ENCODE measurements around the gene SGTA.

Gene SGTA

GRCh38 chr19:2762783-2763496, 20.1 kb downstream of the SGTA start:
- no peak for DNase-seq (ENCODE audit: low read depth, low spot score)
- CTCF ChIA-PET: interaction anchor here (0.6 to 1.5 kb wide), 4 partner anchors 13 to 122 kb away, joined by 3 to 7 read pairs (median 5); no protein-coding TSS in a partner anchor
- no peak overlapping the region for H3K4me3 ChIP-seq (ENCODE audit: low read depth, low read length)
- TF ChIP-seq, protein P1, sequence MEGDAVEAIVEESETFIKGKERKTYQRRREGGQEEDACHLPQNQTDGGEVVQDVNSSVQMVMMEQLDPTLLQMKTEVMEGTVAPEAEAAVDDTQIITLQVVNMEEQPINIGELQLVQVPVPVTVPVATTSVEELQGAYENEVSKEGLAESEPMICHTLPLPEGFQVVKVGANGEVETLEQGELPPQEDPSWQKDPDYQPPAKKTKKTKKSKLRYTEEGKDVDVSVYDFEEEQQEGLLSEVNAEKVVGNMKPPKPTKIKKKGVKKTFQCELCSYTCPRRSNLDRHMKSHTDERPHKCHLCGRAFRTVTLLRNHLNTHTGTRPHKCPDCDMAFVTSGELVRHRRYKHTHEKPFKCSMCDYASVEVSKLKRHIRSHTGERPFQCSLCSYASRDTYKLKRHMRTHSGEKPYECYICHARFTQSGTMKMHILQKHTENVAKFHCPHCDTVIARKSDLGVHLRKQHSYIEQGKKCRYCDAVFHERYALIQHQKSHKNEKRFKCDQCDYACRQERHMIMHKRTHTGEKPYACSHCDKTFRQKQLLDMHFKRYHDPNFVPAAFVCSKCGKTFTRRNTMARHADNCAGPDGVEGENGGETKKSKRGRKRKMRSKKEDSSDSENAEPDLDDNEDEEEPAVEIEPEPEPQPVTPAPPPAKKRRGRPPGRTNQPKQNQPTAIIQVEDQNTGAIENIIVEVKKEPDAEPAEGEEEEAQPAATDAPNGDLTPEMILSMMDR (IDR thresholded peaks at IDR 0.05; ENCODE audit: insufficient read depth, low read length, missing control alignments): no peak
- POLR2A ChIA-PET: no interaction called here

- ChIA-PET CTCF (interaction anchor here (0.6 to 0.9 kb wide), 3 partner anchors 12 to 122 kb away, joined by 3 to 5 read pairs (median 5); no protein-coding TSS in a partner anchor), POLR2A (no interaction called here)
- TF ChIP-seq, protein P1 (IDR thresholded peaks at IDR 0.05; ENCODE audit: insufficient read depth, low read length, missing control alignments): no peak
- H3K4me3 ChIP-seq (ENCODE audit: low read depth, low read length): no peak overlapping the region
- DNase-seq (ENCODE audit: low read depth, low spot score): no peak
Measured at GRCh38 chr19:2761876-2762782, 20.9 kb downstream of the SGTA start.

DNA sequence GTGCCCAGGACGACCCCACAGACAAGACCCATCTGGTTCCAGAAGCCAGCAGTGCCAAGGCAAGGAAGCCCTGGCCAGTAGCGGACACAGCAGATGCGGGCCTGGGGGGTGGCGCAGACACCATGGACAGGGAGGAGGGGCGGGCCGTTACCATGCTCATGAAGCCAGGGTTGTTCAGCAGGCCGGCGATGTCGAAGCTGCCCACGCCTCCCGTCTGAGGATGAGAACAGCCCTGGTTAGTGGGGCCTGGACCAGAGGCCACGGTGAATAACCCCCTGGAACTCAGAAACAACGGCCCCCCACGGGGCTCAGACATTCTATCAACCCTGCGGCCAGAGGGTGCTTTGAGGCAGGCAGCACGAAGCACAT, 21.8 kb downstream of the SGTA start:
- TF ChIP-seq, protein P1 (IDR thresholded peaks at IDR 0.05; ENCODE audit: insufficient read depth, low read length, missing control alignments): no peak
- POLR2A ChIA-PET: no interaction called here

GRCh38 chr19:2759965-2760364, 23.1 kb downstream of the SGTA start:
- ChIA-PET CTCF (interaction anchor here (2.2 to 2.8 kb wide), 2 partner anchors 11 to 112 kb away, joined by 11 to 23 read pairs; no protein-coding TSS in a partner anchor), POLR2A (no interaction called here)
- no peak for DNase-seq (ENCODE audit: low read depth, low spot score)
- TF ChIP-seq, protein P1 (IDR thresholded peaks at IDR 0.05; ENCODE audit: insufficient read depth, low read length, missing control alignments): no peak
- H3K4me3 ChIP-seq (ENCODE audit: low read depth, low read length): no peak overlapping the region

More for the DNA sequence above, 21.8 kb downstream of the SGTA start:
- DNase-seq (ENCODE audit: low read depth, low spot score): no peak
- no peak overlapping the region for H3K4me3 ChIP-seq (ENCODE audit: low read depth, low read length)
- CTCF ChIA-PET: interaction anchor here (2.8 kb wide), 1 partner anchor 12 kb away, joined by 23 read pairs; no protein-coding TSS in a partner anchor

GRCh38 chr19:2759362-2759761, 23.7 kb downstream of the SGTA start:
- no peak for DNase-seq (ENCODE audit: low read depth, low spot score)
- POLR2A ChIA-PET: no interaction called here
- CTCF ChIA-PET: interaction anchor here (2.2 to 2.8 kb wide), 2 partner anchors 10 to 111 kb away, joined by 11 to 23 read pairs; no protein-coding TSS in a partner anchor
- TF ChIP-seq, protein P1 (IDR thresholded peaks at IDR 0.05; ENCODE audit: insufficient read depth, low read length, missing control alignments): no peak
- no peak overlapping the region for H3K4me3 ChIP-seq (ENCODE audit: low read depth, low read length)
